Measurements from ENCODE around the gene ZBED5. TPM values are rescaled to one million over a fixed set of nuclear protein-coding genes. Genes with fewer than 3 reads are reported as not detected.
A peak's percentile ranks its signal among the peaks of the same experiment; 100 is the strongest.

Gene ZBED5
- total and polyA plus RNA-seq, 9 of the 15 experiments (the other 6 are each of a cell fraction or from before 2014, with no cell fraction given) = 12.4 to 70.7 (median 26.8) TPM

DNA sequence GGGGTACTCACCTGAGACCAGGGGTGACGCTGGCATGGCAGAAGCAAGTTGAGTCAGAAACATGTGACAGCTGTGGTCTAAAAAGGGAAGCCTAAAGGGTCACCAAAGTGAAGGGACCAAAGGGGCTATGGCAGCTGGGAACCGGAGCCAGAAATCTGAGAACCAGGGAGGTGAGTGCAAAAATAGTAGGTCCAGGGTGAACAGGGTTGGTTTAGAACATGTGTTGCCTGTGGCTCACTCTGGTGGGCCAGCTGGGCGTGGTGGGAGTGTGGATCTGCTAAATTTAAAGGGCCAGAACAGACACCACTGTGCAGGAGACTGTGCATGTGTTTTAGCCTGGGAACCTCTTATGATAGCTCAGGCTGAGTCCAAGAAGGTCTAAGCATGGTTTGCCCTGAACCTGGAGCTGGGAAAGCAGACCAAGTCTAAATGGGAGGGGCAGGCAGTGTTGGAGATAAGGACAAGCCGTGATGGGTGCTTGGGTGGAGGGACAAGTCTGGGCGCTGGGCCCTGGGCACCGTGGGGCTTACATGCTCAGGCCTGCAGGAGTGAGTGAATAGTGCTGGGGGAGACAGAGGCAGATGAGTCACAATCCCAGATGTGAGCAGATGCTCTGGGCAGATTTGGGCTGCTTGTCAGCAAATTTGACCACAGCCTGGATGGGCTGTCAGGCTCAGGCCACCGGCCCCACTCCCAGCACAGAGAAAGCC is 41.4 kb upstream of the ZBED5 start (continued):
- TF ChIP-seq, protein P1, sequence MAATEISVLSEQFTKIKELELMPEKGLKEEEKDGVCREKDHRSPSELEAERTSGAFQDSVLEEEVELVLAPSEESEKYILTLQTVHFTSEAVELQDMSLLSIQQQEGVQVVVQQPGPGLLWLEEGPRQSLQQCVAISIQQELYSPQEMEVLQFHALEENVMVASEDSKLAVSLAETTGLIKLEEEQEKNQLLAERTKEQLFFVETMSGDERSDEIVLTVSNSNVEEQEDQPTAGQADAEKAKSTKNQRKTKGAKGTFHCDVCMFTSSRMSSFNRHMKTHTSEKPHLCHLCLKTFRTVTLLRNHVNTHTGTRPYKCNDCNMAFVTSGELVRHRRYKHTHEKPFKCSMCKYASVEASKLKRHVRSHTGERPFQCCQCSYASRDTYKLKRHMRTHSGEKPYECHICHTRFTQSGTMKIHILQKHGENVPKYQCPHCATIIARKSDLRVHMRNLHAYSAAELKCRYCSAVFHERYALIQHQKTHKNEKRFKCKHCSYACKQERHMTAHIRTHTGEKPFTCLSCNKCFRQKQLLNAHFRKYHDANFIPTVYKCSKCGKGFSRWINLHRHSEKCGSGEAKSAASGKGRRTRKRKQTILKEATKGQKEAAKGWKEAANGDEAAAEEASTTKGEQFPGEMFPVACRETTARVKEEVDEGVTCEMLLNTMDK (IDR thresholded peaks at IDR 0.05; ENCODE audit: borderline replicate concordance, insufficient read depth, low read depth, low read length, poor library complexity, severe bottlenecking) = no peak
- TF ChIP-seq ZBTB33 (CRISPR knock-in tag; IDR thresholded peaks at IDR 0.05) (no peak; the same call in 1 of the 2 replicates), ZNF274 (IDR thresholded peaks at IDR 0.05; ENCODE audit: borderline replicate concordance, low read depth, low read length) (no peak), HEY1 (CRISPR knock-in tag; IDR thresholded peaks at IDR 0.05; ENCODE audit: borderline replicate concordance) (no peak; the same call in 1 of the 2 replicates), BACH1 (tag; IDR thresholded peaks at IDR 0.05) (no peak), KLF16 (IDR thresholded peaks at IDR 0.05) (peak; percentile 78)
- TF ChIP-seq, protein P2, sequence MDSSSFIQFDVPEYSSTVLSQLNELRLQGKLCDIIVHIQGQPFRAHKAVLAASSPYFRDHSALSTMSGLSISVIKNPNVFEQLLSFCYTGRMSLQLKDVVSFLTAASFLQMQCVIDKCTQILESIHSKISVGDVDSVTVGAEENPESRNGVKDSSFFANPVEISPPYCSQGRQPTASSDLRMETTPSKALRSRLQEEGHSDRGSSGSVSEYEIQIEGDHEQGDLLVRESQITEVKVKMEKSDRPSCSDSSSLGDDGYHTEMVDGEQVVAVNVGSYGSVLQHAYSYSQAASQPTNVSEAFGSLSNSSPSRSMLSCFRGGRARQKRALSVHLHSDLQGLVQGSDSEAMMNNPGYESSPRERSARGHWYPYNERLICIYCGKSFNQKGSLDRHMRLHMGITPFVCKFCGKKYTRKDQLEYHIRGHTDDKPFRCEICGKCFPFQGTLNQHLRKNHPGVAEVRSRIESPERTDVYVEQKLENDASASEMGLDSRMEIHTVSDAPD (CRISPR knock-in tag; IDR thresholded peaks at IDR 0.05) = no peak
